ENCODE results near the gene CRYBA1. TPM values are rescaled to one million over a fixed set of nuclear protein-coding genes. Genes with fewer than 3 reads are reported as not detected.

The CRYBA1 gene
- total RNA-seq, 1 donor from 2014 or later = not detected

DNA sequence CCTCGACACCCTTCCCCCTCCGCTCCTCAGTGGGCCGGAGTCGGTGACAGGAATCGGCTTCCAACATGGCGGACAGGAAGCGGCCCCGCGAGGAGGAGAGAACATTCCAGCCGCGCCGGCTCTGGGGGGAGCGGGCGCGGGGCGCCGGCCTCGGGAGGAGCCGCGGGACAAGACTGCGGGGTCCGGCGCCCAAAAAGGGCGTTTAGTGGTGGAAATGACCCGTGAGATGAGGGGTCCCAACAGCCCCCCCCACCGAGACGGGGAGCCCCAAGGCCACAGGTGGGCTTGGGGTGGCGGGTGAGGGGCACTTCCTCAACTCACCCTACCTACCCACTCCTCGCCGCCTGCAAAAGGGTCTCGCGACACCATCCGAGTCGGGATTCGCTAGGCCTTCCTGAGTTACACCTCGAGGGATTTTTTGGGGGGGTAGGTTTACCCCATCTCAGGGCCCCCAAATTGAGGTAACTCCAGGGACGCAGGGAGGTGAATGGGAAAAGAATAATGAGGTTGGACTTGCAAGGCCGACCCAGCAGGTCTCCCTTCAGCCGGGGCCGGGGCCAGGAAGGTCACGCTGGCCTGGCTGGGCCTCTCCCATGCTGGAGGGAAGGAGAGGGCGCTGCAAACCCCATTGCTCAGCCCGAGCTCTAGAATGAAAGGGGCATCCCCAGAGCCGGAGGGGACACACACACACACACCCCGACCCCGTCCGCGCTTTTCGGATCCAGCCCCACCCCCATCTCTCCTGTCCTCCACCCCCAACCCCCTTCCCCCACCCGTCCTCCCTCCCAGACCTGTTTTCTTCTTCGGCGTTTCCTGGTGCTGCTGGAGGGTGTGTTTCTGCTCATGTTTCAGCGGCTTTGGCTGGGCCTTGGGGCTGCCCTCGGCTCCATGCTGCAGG lies 46.6 kb downstream of the CRYBA1 start:
- TF ChIP-seq CTCF (IDR thresholded peaks at IDR 0.05; ENCODE audit: insufficient read depth, low read depth, low read length) (no peak), EZH2 (IDR thresholded peaks at IDR 0.05; ENCODE audit: insufficient read depth, low read length) (no peak)
- Histone ChIP-seq H3K4me2 (ENCODE audit: low read length) (peak overlapping the region; percentile 85), H2AFZ (ENCODE audit: low read depth, low read length) (peak overlapping the region; percentile 37), H3K36me3 (ENCODE audit: insufficient read depth, low read length) (no peaks in the 10 kb centered on the region), H3K9me3 (ENCODE audit: insufficient read depth, low read depth, low read length) (no peaks in the 10 kb centered on the region), H4K20me1 (ENCODE audit: insufficient read depth, low read length) (peaks cover 52% of the 10 kb centered on the region), H3K9ac (ENCODE audit: low read length) (peak overlapping the region; percentile 98), H3K4me1 (ENCODE audit: insufficient read depth, low read length) (peaks cover 20% of the 10 kb centered on the region), H3K27ac (ENCODE audit: low read depth, low read length) (peak overlapping the region; percentile 82), H3K4me3 (ENCODE audit: insufficient read depth, low read depth, low read length) (peak overlapping the region; percentile 95), H3K79me2 (ENCODE audit: insufficient read depth, low read length) (peaks cover 54% of the 10 kb centered on the region), H3K27me3 (ENCODE audit: insufficient read depth, low read length) (no peaks in the 10 kb centered on the region)
- Mint-ChIP-seq H3K27me3 (ENCODE audit: low read depth, unreplicated experiment) (no peaks in the 10 kb centered on the region), H3K9me3 (ENCODE audit: unreplicated experiment) (no peaks in the 10 kb centered on the region), H3K4me1 (ENCODE audit: low read depth, unreplicated experiment) (peaks cover 11% of the 10 kb centered on the region), H3K27ac (ENCODE audit: unreplicated experiment) (peak overlapping the region; percentile 99), H3K36me3 (ENCODE audit: low read depth, unreplicated experiment) (peaks cover 3% of the 10 kb centered on the region), H3K4me3 (ENCODE audit: unreplicated experiment) (peak overlapping the region; percentile 100)
- DNase-seq (ENCODE audit: low read depth) (peak; percentile 16), FAIRE-seq (no peak)

- no peaks in the 10 kb centered on the region for H3K9me3 Mint-ChIP-seq (ENCODE audit: unreplicated experiment)
Observed at GRCh38 chr17:29293890-29294579, 47.4 kb downstream of the CRYBA1 start, which contains the start of gene NUFIP2. Gene NUFIP2 (minus strand): TSS chr17:29294148. CDS start chr17:29294059, 89 bp downstream.

More at GRCh38 chr17:29293890-29294579, 47.4 kb downstream of the CRYBA1 start, which contains the start of gene NUFIP2:
- peaks cover 20% of the 10 kb centered on the region for H3K4me1 ChIP-seq (ENCODE audit: insufficient read depth, low read length)
- FAIRE-seq = peak; percentile 83
- peak within 1 kb of the TSS; percentile 98 for H3K9ac ChIP-seq (ENCODE audit: low read length)
- TF ChIP-seq EZH2 (IDR thresholded peaks at IDR 0.05; ENCODE audit: insufficient read depth, low read length) = no peak
- TF ChIP-seq CTCF (IDR thresholded peaks at IDR 0.05; ENCODE audit: insufficient read depth, low read depth, low read length) = no peak
- peak within 1 kb of the TSS; percentile 85 for H3K27ac ChIP-seq (ENCODE audit: low read depth, low read length)
- H3K4me3 ChIP-seq (ENCODE audit: insufficient read depth, low read depth, low read length) = peak within 1 kb of the TSS; percentile 95
- H3K27me3 Mint-ChIP-seq (ENCODE audit: low read depth, unreplicated experiment) = no peaks in the 10 kb centered on the region
- H3K9me3 ChIP-seq (ENCODE audit: insufficient read depth, low read depth, low read length) = no peaks in the 10 kb centered on the region
- peaks cover 6% of the 10 kb centered on the region for H3K4me1 Mint-ChIP-seq (ENCODE audit: low read depth, unreplicated experiment)
- peak; percentile 94 for DNase-seq (ENCODE audit: low read depth)
- peaks cover 46% of the 10 kb centered on the region for H3K79me2 ChIP-seq (ENCODE audit: insufficient read depth, low read length)
- H2AFZ ChIP-seq (ENCODE audit: low read depth, low read length) = peak within 1 kb of the TSS; percentile 79
- H3K4me3 Mint-ChIP-seq (ENCODE audit: unreplicated experiment) = peak within 1 kb of the TSS; percentile 100
- peak within 1 kb of the TSS; percentile 99 for H3K27ac Mint-ChIP-seq (ENCODE audit: unreplicated experiment)
- no peaks in the 10 kb centered on the region for H3K36me3 ChIP-seq (ENCODE audit: insufficient read depth, low read length)
- peaks cover 3% of the 10 kb centered on the region for H3K36me3 Mint-ChIP-seq (ENCODE audit: low read depth, unreplicated experiment)
- H3K27me3 ChIP-seq (ENCODE audit: insufficient read depth, low read length) = no peaks in the 10 kb centered on the region
- H4K20me1 ChIP-seq (ENCODE audit: insufficient read depth, low read length) = peaks cover 44% of the 10 kb centered on the region
- H3K4me2 ChIP-seq (ENCODE audit: low read length) = peak within 1 kb of the TSS; percentile 85

Measured in astrocyte (in vitro differentiated cells and primary cell).